Vagina (tissue), 2 donors: ENCODE results near the gene FEV.

Source experiments
- CTCF ChIP-seq, 3 experiments: fragments of 450-650 bp in 2 of 3; fragments of 200-600 bp in 1 of 3; sonication (generic) in 1 of 3; IDR thresholded peaks; one replicate each; pipeline ENCODE4 v1.5.1; 2017 to 2019; ENCODE audit warnings: antibody characterized with exemption in 3 of 3, mild to moderate bottlenecking in 2 of 3, moderate library complexity in 2 of 3
- POLR2A ChIP-seq, 2 donors: fragments of 450-650 bp; IDR thresholded peaks; one replicate each; pipeline ENCODE4 v1.6.1; 2017; ENCODE audit warnings: antibody characterized with exemption in 2 of 2, mild to moderate bottlenecking in 2 of 2, moderate library complexity in 2 of 2
- POLR2AphosphoS5 ChIP-seq, 2 donors: sonication (generic); formaldehyde crosslinking; IDR thresholded peaks; one replicate each; pipeline ENCODE4 v1.9.0; 2017; ENCODE audit warnings: antibody characterized with exemption in 2 of 2, mild to moderate bottlenecking in 2 of 2, low read depth in 1 of 2; ENCODE audit not compliant: insufficient read depth in 1 of 2

GRCh38 chr2:218961229-218961628 lies 23.8 kb downstream of the FEV start:
- no peak for TF ChIP-seq CTCF (IDR thresholded peaks at IDR 0.05)
- no peak for TF ChIP-seq POLR2A (IDR thresholded peaks at IDR 0.05)
- no peak for TF ChIP-seq POLR2AphosphoS5 (IDR thresholded peaks at IDR 0.05; ENCODE audit: insufficient read depth in 1 of 2, low read depth in 1 of 2)
